ELR (cell line): ENCODE data around the gene MSRB2.
"Not testable (repeated sequence)": the region's sequence is repeated elsewhere in the genome, so short reads cannot be mapped to it uniquely, and the experiment has no call there.

Experiments used
- DNase-seq: peaks from one replicate; pipeline ENCODE4 v3.0.0-alpha.2; 2015; ENCODE audit warnings: low read depth

MSRB2 gene

DNA sequence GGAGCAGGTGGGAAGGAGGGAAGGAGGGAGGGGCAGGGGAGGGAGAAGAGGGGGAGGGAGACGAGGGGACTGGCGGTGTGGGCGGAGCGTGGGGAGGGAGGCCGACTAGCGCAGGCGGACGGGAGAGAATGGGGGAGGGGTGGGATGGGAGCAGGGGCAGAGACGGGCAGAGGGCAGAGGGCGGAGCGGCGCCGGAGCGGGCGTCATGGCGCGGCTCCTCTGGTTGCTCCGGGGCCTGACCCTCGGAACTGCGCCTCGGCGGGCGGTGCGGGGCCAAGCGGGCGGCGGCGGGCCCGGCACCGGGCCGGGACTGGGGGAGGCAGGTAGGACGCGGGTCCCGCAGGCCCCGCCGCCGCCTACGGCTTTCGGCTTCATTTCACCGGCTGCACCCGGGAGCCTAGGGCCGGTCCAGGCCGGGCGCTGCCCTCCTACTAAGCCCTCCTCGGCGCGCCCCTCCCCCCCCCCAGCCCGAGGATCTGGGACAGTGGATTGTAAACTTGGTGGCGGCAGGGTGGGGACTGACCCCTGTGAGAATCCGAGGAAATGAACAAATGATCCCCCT is at the start of gene MSRB2:
Gene MSRB2, plus strand, starts transcription at position 176 of the 562 bp plus-strand sequence. Its CDS starts 30 bp downstream, at position 206.
- DNase-seq = peak; percentile 95

DNA sequence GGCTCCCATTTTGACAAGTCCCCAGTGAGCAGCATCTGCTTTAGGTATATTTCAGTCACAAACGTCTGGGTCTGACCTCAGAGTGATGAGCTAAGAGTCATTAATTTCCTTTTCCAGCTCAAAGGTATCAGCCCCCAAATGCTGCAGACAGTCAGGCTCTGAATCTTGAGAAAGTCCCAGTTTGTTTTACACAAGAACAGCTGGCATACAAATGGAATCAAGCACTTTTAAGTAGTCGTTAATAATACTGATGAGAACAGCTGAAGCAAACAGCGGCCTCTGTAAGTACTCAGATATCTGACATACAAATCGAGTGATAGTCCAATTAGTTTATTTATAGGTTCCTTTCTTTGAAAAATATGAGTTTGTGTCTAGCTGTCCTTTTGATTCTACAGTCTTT is 49.4 kb upstream of the MSRB2 start:
- no peak for DNase-seq

DNA sequence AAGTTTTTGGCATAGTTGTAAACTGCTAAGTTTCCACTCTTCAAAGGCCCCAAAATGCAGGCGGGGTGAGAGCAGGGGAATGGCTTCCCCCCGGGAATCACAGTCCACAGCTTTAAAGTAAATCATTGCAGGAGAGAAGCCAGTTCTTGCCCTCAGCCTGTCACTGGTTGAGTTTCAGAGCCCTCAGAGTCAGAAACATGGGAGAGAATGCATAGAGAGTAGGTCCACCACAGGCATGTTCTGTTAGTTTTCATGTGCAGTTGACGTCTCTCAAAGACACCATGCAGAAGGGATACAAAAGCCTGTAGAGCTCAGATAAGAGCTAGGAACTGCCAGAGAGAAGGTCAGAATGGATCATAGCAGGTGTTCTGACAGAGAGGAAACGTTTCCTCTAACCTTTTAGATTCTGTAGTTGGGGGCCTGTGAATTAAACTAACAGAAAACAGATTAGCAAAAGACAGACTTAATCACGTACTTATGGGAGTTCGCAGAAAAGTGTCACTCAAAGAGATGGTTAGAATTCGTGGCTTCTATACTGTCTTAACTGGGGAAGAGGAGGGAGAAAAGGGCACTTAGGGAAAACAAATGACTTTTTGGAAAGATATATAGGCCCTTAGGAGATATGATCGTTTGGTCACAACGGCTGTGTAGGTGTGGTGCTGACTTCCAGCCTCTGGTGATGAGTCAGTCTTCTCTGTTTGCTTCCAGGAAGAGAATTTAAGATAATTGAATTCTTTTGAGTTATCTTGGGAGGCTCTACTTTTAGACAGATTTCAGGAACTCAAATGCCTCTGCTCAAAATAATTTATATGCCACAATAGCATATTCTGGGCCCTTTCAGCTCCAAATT is 48.0 kb upstream of the MSRB2 start:
- DNase-seq = no peak

DNA sequence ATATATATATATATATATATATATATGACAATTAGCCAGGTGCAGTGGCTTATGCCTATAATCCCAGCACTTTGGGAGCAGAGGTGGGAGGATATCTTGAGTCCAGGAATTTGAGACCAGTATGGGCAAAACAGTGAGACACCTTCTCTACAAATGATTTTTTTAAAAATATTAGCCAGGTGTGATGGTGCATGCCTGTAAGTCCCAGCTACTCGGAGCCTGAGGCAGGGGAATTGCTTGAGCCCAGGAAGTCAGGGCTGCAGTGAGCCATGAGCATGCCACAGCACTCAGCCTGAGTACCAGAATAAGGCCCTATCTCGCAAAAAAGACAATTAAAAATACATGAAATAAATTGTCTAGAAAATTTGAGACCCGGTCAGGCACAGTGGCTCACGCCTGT is 47.2 kb upstream of the MSRB2 start:
- DNase-seq = no peak

DNA sequence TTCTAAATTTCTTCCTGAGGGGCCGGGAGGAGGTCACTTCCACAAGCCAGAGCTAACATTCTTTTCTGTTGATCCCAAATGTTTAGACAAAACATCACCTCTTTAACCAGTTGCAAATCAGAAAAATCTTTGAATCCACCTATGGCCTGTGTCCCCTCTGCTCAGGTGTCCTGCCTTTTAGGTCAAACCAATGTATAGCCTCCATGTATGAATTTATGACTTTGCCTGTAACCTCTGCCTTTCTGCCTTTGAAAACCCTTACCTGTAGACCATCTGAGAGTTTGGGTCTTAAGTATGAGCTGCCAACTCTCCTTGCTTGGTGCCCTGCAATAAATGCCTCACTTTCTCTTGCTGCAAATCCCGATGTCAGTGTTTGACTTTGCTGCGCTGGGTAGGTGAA is 44.1 kb upstream of the MSRB2 start:
- no peak for DNase-seq

DNA sequence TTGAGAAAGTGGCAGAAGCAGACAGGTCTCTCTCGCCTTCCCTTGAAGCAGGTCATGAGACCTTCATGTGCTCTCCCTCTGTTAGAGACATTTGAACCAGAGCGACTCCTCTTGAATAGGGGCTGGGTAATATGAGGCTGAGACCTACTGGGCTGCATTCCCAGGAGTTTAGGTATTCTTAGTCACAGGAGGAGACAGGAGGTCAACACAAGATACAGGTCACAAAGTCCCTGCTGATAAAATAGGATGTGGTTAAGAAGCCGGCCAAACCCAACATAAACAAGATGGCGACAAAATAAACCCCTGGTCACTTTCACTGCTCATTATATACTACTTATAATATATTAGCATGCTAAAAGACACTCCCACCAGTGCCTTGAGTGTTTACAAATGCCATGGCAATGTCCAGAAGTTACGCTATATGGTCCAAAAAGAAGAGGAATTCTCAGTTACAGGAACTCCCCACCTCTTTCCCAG is 43.5 kb upstream of the MSRB2 start:
- no peak for DNase-seq

DNA sequence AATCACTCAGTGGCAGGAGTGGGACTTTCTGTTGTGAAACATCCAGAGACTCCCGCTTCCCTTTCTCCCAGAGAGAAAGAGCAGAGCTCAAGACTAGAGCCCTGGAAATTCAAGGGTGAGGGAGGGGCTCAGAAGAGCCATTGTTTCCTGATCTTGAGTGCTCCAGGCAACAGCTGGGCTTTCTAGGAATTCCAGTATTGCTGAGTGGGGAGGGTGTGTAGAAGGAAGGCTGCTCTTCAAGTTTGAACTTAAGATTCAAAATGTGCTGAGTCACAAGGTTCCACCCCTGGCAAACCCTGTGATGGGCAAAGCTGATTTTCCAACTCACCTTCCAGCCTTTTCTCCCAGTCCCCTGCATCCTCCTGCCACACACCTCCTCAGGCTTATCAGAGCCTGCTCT is 42.3 kb upstream of the MSRB2 start:
- no peak for DNase-seq

DNA sequence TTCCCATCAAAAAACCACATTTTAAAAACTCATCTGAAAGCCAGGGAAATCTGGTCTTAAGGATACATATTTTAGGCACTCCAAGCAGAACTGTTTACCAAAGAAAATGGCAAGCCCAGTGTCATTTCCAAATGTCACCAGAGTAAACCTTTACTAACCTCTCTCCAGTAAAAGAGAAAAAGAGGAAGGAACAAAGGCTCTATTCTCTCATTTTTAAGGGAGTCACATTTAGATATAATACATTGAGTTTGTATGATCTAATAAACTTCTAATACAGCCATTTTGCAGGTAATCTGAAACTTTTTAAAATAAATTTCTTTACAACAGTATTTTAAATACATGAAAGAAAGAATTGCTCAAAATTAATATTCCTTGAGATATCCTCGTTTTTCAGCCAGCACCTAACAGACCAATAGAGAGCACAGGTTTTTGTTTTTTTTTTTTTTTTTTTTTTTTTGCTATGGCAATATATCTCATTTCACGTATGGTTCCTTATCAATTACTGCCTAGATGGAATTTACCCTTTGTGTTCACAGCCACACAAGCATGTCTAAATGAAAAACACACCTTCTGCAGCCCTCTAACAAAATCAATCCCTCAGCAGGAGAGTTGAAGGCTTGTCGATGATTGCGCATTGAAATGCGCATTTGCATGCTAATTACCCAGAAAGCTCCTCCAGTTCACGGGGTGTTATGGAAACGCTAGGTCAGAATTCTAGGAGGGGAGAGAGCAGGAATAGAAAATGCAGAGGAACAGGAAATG is 39.8 kb upstream of the MSRB2 start:
- no peak for DNase-seq

DNA sequence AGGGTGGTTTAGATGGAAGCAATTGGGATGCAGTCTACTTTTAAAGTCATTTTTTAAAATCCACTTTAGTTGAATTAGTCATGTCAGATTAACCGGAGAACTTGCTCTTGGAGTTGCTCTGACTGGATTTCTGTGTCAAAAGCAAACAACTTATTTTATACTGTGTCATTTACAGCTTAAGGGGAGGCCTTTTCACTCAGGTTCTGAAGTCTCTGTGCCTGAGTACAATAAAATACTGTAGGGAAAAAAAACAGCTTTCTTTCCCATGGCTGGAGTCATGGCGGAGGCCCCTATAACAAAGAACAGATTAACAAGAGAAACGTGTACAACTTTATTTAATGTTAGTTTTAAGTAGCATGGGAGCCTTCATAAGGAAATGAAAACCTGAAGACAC is 39.2 kb upstream of the MSRB2 start:
- DNase-seq = no peak

DNA sequence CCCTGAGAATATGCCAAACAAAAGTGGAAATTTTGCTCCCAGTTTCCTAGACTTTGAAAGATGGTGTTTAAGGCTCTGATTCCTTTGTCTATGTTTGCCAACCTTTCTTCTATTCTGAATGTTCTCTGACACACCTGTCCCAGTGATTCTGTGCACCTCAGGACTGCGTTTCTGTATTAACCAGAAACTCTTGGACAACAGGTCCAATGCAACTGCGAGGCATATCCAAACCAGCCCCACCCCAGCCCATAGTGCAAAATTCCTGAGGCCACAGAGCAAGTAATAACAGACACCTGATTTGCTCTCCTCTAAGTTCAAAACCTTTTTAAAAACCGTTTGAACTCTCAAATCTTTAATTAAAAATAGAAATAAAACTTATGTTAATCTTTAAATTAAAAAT is 37.0 kb upstream of the MSRB2 start:
- DNase-seq = no peak

DNA sequence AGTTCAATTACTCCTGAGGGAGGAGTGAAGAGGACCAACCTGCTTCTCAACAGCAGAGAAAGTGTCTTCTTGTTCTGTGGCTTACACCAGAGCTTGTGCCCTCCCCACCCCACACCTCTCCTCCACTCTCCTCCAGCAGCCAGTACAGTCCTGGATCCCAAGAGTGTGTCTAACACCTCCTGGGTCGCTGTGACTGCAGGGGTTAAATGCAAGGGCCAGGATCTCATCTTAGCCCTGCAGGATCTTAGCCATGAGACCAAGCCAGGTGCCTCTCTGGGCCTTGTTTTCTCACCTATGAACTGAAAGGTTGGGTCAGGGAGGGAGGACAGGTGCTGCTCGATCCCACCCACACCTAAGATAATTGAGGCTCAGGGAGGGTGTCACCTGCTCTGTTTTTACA is 34.5 kb upstream of the MSRB2 start:
- no peak for DNase-seq

DNA sequence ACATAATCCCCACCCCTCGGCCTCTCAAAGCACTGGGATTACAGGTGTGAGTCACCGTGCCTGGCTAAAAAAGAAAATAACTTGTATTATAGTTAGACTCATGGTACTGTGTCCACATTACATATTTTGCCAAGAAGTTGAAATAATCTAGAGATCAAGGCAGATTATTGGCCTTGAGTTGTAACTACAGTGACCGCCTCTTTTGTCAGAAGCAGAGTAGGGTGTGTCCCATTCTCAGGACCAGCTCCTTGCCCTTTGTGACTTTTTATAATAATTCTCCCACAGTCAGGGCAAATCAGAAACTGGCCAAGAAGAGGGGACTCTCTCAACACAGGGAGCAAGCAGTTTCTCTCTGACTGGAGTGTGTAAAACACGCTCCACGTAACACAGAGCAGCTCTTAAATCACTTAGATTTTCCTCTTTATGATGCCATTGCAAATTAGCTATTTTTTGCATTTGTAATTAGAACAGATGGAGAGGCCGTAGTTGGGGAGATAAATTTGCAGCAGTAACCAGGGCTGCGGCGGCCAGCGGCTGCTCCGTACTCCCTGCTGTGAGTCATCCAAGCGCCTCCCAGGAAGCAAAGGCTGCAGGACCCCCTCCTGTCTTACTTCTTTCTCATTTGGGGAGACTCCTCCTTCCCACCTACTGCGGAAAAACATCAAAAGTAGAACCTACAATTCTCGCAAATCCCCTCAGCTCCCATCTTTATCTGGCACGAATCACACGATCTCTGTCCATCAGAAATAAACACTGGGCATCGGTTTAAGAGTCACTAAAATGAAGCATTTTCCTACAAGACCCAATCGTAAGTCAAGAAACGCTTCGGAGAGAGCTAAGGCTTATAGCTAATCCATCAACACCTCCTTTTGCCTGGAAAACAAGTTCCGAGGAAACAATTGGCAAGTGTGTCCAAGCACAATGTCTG is 32.1 kb upstream of the MSRB2 start:
- no peak for DNase-seq

DNA sequence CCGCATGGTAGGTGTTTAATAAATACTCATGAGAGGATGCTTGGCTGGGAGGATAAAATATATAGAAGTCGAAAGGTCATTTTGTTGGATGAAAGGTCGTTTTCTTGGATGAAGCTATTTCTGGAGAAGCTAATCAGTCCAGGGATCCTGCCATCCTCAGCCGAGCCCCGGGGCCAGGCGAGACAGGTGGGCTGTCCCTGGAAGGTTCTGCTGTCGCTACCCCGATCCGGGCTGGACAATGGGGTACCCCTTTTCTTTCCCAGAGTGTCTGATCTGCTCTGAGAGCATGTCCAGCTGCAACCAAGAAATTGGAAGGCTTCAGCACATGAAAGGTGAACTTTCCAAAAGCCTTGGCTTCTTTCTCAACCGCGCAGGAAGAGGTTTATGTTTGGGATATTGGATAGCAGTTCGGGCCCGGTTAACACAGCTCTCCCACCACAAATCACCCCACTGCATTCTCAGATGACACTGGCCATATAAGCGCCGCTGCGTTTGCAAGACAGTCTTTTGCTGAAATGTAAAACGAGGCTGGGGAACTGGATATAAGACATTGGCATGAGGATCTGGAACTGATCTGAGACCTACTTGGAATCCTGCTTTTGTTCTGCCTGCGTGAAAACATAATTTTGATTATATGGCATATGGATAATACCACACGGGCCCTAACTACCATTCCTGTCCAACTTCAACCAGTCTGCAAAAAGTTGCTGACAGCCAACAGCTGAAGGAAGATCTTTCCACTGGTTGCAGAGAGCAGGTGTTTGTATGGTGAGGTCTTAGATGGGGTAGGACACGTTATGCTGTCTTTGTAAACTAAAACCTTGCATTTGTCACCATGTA is 31.2 kb upstream of the MSRB2 start:
- DNase-seq = no peak

DNA sequence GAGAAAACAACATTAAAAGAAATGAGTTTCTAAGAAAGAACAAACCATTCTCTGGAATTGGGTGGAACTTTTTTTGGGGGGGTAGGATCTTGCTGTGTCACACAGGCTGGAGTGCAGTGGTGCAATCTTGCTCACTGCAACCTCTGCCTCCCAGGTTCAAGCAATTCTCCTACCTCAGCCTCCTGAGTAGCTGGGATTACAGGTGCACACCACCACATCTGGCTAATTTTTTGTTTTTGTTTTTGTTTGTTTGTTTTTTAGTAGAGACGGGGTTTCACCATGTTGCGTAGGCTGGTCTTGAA is 30.6 kb upstream of the MSRB2 start:
- DNase-seq = not testable (repeated sequence)

DNA sequence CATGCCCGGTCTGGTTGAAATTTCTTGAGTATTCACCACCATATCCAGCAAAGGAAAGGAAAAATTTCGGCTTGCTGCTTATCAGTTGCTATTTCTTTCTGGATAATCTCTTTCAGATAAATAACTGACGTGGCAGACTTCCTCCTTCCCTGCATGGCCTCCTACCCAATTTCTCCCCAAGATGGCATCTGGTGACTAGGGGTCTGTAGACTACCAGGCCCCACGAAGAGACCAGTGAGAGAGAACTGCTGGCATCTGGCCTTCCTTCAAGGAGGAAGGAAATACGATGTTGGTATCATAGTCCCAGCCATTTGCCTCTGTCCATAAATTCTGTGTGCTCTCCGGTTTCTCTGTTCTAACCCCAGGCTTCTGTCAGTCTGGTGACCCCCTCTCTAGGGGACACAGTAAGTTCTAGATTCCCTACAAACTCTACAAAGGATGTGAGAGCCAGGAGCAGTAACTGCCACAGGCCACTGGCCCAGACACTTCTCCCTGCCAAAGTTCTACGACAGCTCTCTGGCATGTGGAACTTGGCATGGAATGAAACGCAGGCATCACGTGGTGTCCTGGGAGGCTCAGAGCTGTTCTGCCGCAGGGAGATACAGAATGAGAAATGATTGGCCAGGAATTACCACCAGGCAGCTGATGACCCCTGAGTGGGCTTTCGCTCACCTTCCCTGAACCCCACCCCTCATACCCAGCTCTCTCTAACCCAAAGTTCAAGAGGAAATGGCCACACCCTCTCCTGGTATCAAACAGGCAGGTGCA is 30.0 kb upstream of the MSRB2 start:
- peak; percentile 38 for DNase-seq

DNA sequence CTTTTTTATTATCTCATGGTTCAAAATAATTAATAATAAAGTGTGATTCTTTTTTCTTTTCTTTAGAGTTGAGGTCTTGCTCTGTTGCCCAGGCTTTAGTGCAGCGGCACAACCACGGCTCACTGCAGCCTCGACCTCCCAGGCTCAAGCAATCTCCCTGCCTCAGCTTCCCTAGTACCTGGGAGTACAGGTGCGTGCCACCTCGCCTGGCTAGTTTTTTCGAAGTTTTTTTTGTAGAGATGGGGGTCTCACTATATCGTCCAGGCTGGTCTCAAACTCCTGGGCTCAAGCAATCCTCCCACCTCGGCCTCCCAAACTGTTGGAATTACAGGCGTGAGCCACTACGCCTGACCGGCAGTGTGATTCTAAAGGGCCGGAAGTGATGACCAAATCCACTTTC is 28.0 kb upstream of the MSRB2 start:
- DNase-seq = no peak

DNA sequence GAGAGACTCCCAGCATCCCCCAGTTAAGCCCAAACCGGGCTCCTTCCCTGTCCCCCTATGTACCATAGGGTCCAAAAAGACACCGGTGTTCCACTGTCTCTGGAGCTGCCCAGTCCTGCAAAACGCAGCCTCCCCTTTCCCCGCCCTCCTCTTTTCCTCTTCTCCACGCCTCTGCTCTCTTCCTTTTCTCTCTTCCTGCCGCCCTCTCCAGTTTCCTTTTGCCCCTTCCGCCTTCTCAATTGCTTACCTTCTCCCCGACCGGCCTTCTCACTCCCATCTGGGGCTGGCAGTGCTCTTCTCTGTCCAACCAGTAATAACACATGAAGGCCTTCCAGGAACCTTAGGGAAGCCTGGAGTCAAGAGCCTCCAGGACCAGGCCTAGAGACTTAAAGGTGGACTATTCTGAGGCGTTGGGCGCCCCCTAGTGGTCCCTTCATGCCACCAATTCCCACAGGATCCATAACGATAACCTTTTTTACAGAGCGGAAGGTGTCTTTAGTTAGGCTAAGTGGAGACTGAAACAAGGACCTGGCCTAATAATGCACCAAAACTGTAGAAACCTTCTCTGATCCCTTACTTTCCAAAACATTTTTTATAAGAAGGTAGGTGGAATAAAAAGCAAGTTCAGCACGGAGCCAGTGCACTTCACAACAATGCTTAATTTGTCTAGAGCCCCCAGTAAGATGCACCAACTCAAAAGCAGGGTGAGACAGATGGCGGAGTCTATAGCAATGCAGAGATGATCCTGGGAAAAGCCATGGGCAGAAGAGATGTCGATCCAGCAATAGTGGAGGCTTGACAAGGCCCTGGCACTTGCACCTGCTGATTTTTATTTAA is 27.2 kb upstream of the MSRB2 start:
- DNase-seq = peak; percentile 75

DNA sequence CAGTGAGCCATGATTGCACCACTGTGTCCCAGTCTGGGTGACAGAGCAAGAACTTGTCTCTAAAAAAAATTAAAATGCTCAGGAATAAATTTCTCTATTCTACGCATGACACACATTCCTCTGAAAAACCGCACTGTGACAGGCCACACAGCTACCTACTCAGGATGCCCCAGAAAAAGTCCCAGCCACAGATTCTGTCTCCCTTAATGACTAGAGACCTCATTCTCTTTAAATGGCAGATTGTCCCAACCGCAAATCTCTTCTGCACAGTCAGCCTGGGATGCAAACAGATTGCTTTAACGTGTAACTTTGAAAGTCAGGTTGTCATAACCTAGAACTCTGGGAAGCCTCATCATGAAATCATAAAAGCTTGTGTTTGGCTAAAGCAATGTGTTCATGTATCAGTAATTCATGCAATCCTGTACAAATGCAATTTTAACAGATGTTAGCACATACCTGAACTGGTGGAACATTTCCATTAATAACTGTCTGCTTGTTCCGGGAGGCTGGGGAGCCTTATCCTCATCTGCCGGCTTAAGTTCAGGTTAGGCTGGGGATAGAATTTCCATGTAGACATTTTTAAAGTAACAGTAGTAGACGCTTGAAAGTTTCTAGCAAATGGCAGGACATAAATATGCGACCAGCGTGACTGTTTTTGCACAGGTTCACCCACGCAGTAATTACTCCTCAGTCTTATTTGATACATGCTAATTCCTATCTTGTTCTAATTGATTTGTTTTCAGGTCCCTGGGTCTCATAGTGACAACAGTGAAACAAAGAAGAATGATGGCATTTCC is 26.2 kb upstream of the MSRB2 start:
- DNase-seq = no peak
